SK-N-MC (cell line): ENCODE results near the gene EHD2.

Source experiments
- EZH2 ChIP-seq: fragments of 200-600 bp; sonication (generic); IDR thresholded peaks from one replicate; pipeline ENCODE4 v1.6.1; 2017; ENCODE audit warnings: antibody characterized with exemption
- FOXP2 ChIP-seq: optimal IDR thresholded peaks from 2 replicates; pipeline ENCODE3; 2011; ENCODE audit warnings: mild to moderate bottlenecking, moderate library complexity; ENCODE audit not compliant: insufficient read depth; ENCODE audit errors: extremely low read length, control extremely low read depth
- POLR2AphosphoS5 ChIP-seq: IDR thresholded peaks from 2 replicates; pipeline ENCODE4 v1.6.1; 2012; ENCODE audit warnings: mild to moderate bottlenecking, low read depth, low read length, borderline replicate concordance

DNA sequence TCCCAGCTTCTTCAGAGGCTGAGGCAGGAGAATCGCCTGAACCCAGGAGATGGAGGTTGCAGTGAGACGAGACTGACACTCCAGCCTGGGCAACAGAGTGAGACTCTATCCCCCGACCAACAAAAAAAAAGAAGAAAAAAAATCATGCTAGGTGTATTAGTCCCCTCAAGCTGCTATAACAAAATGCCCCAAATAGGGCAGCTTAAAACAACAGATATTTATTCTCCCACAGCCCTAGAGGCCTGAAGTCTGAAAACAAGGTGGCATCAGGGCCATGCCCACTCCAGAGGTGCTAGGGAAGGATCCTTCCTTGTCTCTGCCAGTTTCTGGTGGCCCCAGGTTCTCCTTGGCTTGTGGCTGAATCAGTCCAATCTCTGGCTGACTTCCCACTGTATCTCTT lies 8.6 kb upstream of the EHD2 start:
- TF ChIP-seq POLR2AphosphoS5 (no peak), EZH2 (no peak), FOXP2 (no peak)
